ENCODE results near the gene ZNF836. TPM values are rescaled to one million over a fixed set of nuclear protein-coding genes. Genes with fewer than 3 reads are reported as not detected.

The ZNF836 gene
- polyA plus RNA-seq, 3 donors, result 14.0 to 20.1 (median 18.9) TPM

- no peak for DNase-seq
Observed at GRCh38 chr19:52110780-52111179, 60.6 kb downstream of the ZNF836 start.

Other genes with a start within 250 kb of the ZNF836 start
- gene ZNF613, start 244.1 kb downstream of the ZNF836 start, polyA plus RNA-seq (ENCODE audit: insufficient read length in 3 of 3), result 10 to 100 TPM; 12.7 to 15.1 (median 13.7) TPM
- 10 to 100 TPM; 17.4 to 23.1 (median 18.4) TPM for gene ZNF350, start 184.8 kb downstream of the ZNF836 start, polyA plus RNA-seq (ENCODE audit: insufficient read length in 3 of 3)
- 10 to 100 TPM; 15.5 to 21.5 (median 18.3) TPM for gene ZNF615, start 163.4 kb downstream of the ZNF836 start, polyA plus RNA-seq (ENCODE audit: insufficient read length in 3 of 3)
- 10 to 100 TPM; 15.9 to 19.0 (median 17.6) TPM for gene ZNF614, start 143.2 kb downstream of the ZNF836 start, polyA plus RNA-seq (ENCODE audit: insufficient read length in 3 of 3)
- 10 to 100 TPM; 20.0 to 27.8 (median 24.1) TPM for gene ZNF432, start 122.8 kb downstream of the ZNF836 start, polyA plus RNA-seq (ENCODE audit: insufficient read length in 3 of 3)
- gene ZNF841, start 75.9 kb downstream of the ZNF836 start, polyA plus RNA-seq (ENCODE audit: insufficient read length in 3 of 3), result 10 to 100 TPM; 14.0 to 27.7 (median 23.6) TPM
- 10 to 100 TPM; 18.0 to 19.9 (median 18.4) TPM for gene ZNF616, start 31.7 kb downstream of the ZNF836 start, polyA plus RNA-seq (ENCODE audit: insufficient read length in 3 of 3)
- 100 to 1,000 TPM; 435 to 499 (median 492) TPM for gene PPP2R1A, start 18.4 kb upstream of the ZNF836 start, polyA plus RNA-seq (ENCODE audit: insufficient read length in 3 of 3)
- gene ZNF766, start 98.0 kb upstream of the ZNF836 start, polyA plus RNA-seq (ENCODE audit: insufficient read length in 3 of 3), result 10 to 100 TPM; 16.9 to 23.5 (median 18.7) TPM
- 10 to 100 TPM; 15.9 to 16.5 (median 16.4) TPM for gene ZNF480, start 125.5 kb upstream of the ZNF836 start, polyA plus RNA-seq (ENCODE audit: insufficient read length in 3 of 3)
- gene ZNF610, start 164.6 kb upstream of the ZNF836 start, polyA plus RNA-seq (ENCODE audit: insufficient read length in 3 of 3), result 10 to 100 TPM; 11.2 to 13.4 (median 11.4) TPM
- gene ZNF880, start 198.3 kb upstream of the ZNF836 start, polyA plus RNA-seq (ENCODE audit: insufficient read length in 3 of 3), result 10 to 100 TPM; 20.1 to 30.0 (median 25.4) TPM
- 10 to 100 TPM; 28.0 to 62.6 (median 51.5) TPM for gene ZNF528, start 226.2 kb upstream of the ZNF836 start, polyA plus RNA-seq (ENCODE audit: insufficient read length in 3 of 3)

Data from renal pelvis (tissue), 4 donors.